Stimulated activated CD8-positive, alpha-beta memory T cell treated with anti-CD3 and anti-CD28 coated beads, Interleukin-2, amount 100 ng/mL, for 1 hour (primary cell): ENCODE measurements around the gene DNAJB1.

Source experiments
- DNase-seq, 2 donors: peaks; one replicate each; pipeline ENCODE4 v3.0.0-alpha.2; 2020; ENCODE audit warnings: low read depth in 2 of 2

The DNAJB1 gene

GRCh38 chr19:14473073-14473977 is 44.9 kb downstream of the DNAJB1 start:
- DNase-seq, result no peak

DNA sequence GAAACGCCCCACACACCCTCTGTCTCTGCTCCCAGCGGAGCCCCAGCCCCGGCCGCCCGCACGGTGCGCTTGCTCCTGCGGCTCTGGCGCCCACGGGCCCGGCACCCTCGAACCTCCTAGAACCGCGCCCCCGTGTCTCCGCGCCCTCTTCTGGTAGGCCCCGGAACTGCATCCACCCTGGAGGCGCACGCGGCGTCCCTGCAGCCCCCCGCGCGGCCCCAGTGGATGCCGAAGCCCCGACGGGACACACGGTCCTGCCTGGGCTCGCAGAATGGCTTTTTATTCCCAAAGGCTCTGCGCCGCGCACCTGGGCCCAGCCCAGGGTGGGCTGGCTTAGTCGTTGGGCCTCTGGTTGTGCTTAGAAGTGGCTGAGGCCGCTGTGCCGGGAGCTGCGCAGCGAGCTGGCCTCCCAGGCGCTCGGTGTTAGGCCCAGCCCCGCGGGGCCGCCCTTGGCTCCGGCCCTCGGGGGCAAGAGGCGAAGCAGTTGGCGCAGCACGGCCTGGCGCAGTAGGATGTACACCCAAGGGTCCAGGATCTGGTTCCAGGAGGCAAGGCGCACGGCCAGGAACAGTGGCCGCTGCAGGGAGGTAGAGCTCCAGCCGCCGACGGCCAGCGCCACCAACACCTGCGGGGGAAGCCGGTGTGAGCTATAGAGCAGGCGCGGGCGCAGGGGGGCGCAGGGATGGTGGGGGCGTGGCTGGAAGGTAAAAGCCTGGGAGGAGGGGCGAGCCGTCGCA is 45.8 kb downstream of the DNAJB1 start:
- DNase-seq, result peak; percentile 74 to 79

- no peak for DNase-seq
Measured at GRCh38 chr19:14471436-14472187, 46.6 kb downstream of the DNAJB1 start.

- DNase-seq, result no peak
Measured at GRCh38 chr19:14470031-14470876, 47.9 kb downstream of the DNAJB1 start.

DNA sequence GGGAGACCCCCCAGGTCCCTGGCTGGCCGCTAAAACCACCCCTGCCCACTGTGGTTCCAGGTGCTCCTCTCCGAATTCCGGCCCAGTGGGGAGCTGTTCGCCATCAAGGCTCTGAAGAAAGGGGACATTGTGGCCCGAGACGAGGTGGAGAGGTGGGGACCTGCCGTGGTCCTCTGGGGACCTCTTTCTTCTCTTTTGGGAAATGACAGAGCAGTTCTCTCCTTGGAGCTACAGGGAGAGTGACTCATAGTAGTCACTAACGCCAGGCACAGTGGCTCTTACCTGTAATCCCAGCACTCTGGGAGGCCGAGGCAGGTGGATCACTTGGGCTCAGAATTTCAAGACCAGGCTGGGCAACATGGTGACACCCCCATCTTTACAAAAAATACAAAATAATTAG is 50.4 kb downstream of the DNAJB1 start:
- no peak for DNase-seq

DNA sequence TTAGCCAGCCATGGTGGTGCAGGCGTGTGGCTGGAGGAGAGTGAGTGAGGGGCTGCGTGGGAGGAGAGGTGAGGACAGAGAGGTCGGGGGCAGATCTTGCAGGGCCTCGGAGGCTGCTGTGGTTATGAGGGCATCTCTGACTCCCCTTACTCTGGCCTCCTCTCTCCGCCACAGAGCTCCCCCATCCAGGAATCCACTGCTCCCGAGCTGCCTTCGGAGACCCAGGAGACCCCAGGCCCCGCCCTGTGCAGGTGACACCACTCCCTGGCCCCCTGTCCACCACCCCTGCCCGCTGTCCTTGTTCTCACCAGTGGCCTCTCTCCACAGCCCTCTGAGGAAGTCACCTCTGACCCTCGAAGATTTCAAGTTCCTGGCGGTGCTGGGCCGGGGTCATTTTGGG is 50.8 kb downstream of the DNAJB1 start:
- no peak for DNase-seq
